ENCODE data around the gene LZTR1. TPM values are rescaled to one million over a fixed set of nuclear protein-coding genes. Genes with fewer than 3 reads are reported as not detected.

LZTR1 gene
- total RNA-seq, 1 donor from 2014 or later: 91.5 TPM

GRCh38 chr22:20965104-20965887 lies 16.8 kb upstream of the LZTR1 start:
- Mint-ChIP-seq H3K4me1 (ENCODE audit: unreplicated experiment) (peaks cover 12% of the 10 kb centered on the region), H3K36me3 (ENCODE audit: unreplicated experiment) (no peaks in the 10 kb centered on the region), H3K27ac (ENCODE audit: unreplicated experiment) (no peak overlapping the region), H3K4me3 (ENCODE audit: unreplicated experiment) (peak overlapping the region; percentile 57), H3K27me3 (ENCODE audit: unreplicated experiment) (no peaks in the 10 kb centered on the region), H3K9me3 (ENCODE audit: unreplicated experiment) (no peaks in the 10 kb centered on the region)
- no peak for DNase-seq (ENCODE audit: extremely low spot score, unreplicated experiment)
- no peak for TF ChIP-seq CTCF (IDR thresholded peaks at IDR 0.05)

DNA sequence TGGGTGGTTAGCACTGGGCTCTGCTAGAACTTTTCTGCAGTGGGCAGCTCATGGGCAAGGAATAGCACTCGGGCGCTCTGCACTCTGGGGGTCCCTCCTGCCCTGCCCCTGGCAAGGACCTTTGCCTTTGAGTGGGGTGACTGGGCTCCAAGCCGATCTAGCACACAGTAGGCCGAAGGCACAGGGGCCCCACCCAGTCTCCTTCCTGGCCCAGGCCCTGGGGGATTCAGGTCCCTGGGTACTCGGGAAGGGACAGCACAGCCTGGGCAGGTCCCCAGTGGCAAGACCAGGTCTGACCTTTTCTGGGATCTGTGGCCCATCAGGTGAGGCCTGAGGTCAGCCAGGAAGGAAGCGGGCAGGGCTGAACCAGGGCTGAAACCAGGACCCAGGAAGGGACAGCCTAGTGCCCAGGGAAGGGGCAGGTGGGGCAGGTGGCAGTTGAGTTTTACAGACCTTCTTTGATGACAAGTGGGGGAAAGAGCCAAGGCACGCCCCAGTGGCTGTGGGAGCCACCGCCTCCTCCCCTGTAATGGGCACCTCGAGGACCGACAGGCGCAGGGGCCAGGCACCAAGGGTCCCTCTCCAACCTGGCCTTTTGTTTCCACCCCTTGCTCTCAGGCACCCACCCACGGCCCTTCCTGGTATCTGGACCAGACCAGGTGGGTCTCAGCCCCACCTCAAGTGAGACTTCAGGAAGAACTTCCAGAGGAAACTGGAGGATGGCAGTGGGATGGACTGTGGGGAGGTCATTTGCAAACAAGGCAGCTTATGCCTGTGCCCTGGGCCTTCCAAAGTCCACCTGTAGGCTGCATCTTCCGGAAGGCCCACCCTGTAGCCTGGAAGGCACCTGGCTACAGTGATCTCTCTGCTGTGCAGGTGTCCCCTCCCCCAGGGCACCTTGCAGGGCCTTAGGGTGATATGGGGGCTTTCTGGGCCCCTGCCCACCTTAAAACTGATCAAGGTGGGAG lies 15.9 kb upstream of the LZTR1 start:
- Mint-ChIP-seq H3K4me3 (ENCODE audit: unreplicated experiment) (peak overlapping the region; percentile 57), H3K27me3 (ENCODE audit: unreplicated experiment) (no peaks in the 10 kb centered on the region), H3K4me1 (ENCODE audit: unreplicated experiment) (peaks cover 18% of the 10 kb centered on the region), H3K27ac (ENCODE audit: unreplicated experiment) (no peak overlapping the region), H3K9me3 (ENCODE audit: unreplicated experiment) (no peaks in the 10 kb centered on the region), H3K36me3 (ENCODE audit: unreplicated experiment) (no peaks in the 10 kb centered on the region)
- no peak for TF ChIP-seq CTCF (IDR thresholded peaks at IDR 0.05)
- DNase-seq (ENCODE audit: extremely low spot score, unreplicated experiment): no peak

GRCh38 chr22:20966883-20967696 lies 15.0 kb upstream of the LZTR1 start, which contains the start of gene AIFM3:
Gene AIFM3, plus strand, starts transcription at chr22:20967255. Its CDS starts 690 bp downstream, at chr22:20967945.
- Mint-ChIP-seq H3K27me3 (ENCODE audit: unreplicated experiment) (no peaks in the 10 kb centered on the region), H3K27ac (ENCODE audit: unreplicated experiment) (no peak within 1 kb of the TSS), H3K4me3 (ENCODE audit: unreplicated experiment) (no peak within 1 kb of the TSS), H3K36me3 (ENCODE audit: unreplicated experiment) (no peaks in the 10 kb centered on the region), H3K9me3 (ENCODE audit: unreplicated experiment) (no peaks in the 10 kb centered on the region), H3K4me1 (ENCODE audit: unreplicated experiment) (peaks cover 25% of the 10 kb centered on the region)
- no peak for DNase-seq (ENCODE audit: extremely low spot score, unreplicated experiment)
- no peak for TF ChIP-seq CTCF (IDR thresholded peaks at IDR 0.05)

- peaks cover 31% of the 10 kb centered on the region for H3K4me1 Mint-ChIP-seq (ENCODE audit: unreplicated experiment)
- TF ChIP-seq CTCF (IDR thresholded peaks at IDR 0.05): no peak
- no peak overlapping the region for H3K4me3 Mint-ChIP-seq (ENCODE audit: unreplicated experiment)
- H3K36me3 Mint-ChIP-seq (ENCODE audit: unreplicated experiment): no peaks in the 10 kb centered on the region
- no peaks in the 10 kb centered on the region for H3K27me3 Mint-ChIP-seq (ENCODE audit: unreplicated experiment)
- H3K9me3 Mint-ChIP-seq (ENCODE audit: unreplicated experiment): no peaks in the 10 kb centered on the region
- no peak overlapping the region for H3K27ac Mint-ChIP-seq (ENCODE audit: unreplicated experiment)
- no peak for DNase-seq (ENCODE audit: extremely low spot score, unreplicated experiment)
Observed at GRCh38 chr22:20967697-20968211, 14.3 kb upstream of the LZTR1 start.

All from osteocyte (in vitro differentiated cells).